Suppressor macrophage (primary cell): ENCODE measurements around the gene HAGHL.
"Not testable (repeated sequence)": the region's sequence is repeated elsewhere in the genome, so short reads cannot be mapped to it uniquely, and the experiment has no call there.

Experiments
- DNase-seq, 4 experiments: peaks; one replicate each; pipeline ENCODE4 v3.0.0-alpha.2; 2020 to 2022

The HAGHL gene

DNA sequence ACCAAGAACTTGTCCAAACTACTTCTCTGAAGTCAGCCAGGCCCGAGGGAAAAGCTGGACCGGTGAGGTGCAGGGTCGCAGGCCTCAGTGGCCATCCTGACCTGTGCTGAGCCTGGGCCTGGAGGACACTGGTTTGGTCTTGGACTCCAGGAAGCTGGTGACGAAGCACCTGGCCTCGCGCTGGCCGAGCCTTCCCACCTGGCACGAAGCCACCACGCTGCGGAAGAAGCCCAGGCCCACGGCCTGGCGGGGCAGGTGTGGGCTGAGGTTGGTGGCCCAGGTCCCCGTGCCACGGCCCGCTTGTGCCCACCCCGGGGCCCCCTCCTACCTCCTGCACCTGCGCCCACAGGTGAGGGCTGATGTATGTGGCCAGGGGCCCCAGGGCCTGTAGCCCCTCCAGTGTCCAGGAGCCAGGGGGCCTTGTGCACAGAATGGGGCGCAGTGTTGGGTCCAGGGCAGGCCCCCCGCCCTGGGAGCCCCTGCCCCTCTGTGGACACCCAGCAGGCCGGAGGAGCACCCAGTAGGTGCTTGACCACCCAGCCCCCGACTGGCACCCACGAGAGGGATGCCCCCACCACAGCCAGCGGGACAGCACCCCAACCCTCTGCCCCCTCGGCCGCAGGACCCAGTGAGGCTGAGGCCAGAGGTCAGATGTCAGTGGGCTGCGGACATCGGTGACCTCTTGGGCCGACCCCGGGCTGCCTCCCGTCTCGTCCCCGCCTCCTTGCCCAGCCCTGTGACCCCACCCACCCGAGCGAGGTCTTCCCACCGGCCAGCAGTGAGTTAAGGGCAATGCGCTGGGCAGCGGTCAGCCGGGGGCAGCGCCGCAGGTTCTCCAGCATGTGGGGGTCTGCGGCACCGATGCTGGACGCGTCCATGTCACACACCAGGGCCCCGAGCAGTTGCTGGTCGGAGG is 47.4 kb downstream of the HAGHL start:
- DNase-seq: no peak

DNA sequence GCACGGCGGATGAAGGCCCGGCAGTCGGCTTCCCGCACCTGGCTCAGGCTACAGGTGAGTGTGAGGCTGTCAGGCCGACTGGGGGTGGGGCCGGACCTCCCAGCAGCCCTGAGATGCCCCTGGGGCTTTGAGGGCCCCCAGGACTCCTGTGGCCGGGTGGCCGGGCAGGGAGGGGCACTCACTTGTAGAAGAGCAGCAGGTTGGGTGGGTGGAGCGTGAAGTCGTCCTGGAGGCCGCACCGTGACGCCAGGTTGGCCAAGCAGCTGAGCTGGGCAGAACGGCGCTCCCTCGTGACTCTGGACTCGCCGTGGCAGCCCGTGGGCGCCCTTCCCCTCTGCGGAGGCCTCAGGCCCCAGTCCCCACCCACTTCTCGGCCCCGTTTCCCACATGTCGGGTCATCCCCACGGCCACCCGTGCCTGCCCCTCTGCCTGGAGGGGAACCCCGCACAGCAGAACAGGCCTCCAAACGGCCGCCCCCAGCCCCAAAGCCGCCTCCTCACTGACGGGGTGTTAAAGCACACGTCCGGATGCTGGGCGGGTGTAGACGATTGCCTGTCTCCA is 48.4 kb downstream of the HAGHL start:
- no peak for DNase-seq

DNA sequence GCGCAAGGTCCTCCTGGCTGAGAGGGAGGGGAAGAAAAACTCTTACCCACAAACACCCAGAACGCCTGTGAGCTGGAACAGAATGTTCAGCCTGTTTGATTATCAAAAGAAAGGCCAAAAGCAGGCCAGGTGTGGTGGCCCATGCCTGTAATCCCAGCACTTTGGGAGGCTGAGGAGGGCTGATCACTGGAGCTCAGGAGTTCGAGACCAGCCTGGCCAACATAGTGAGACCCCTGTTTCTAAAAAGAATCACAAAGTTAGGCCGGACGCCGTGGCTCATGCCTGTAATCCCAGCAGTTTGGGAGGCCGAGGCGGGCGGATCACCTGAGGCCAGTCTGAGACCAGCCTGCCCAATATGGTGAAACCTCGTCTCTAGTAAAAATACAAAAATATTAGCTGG is 49.4 kb downstream of the HAGHL start:
- not testable (repeated sequence) for DNase-seq

- DNase-seq: no peak
Measured at GRCh38 chr16:776824-777223, 49.9 kb downstream of the HAGHL start.

DNA sequence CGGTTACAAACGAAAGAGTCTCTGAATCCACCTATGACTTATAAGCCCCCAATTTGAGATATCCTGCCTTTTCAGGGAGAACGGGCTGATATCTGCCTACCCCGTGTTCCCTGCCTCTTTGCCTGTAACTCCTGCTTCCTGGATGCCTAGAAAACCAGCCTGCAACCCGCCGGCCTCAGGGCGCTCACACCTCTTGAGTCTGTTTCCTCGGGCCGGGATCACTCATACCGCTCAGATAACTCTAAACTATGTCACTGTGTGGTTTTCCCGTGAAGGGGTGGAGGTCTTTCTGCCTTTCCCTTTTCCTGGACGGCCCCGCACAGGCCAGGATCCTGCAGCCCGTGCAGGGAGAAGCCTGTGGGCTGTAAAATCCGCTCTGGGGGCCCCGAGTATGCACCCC is 50.9 kb downstream of the HAGHL start:
- no peak for DNase-seq

DNA sequence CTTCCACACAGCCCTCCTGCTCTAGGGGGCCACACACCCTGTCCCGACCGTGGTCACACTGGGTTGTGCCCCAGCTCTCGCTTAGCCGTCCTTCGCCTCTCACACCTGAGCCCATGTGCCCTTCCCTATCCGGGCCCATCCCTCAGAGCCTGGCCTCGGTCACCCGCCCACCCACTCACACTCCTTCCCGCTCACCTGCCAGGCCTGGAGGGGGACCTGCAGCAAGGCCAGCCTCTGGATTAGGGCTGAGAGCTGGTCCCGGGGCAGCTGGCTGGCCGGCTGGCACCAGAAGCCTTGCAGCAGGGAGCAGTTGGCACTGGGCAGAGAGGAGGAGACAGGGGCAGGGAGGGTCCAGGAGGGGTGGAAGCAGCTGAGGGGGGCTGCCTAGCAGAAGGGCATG is 51.5 kb downstream of the HAGHL start:
- no peak for DNase-seq

DNA sequence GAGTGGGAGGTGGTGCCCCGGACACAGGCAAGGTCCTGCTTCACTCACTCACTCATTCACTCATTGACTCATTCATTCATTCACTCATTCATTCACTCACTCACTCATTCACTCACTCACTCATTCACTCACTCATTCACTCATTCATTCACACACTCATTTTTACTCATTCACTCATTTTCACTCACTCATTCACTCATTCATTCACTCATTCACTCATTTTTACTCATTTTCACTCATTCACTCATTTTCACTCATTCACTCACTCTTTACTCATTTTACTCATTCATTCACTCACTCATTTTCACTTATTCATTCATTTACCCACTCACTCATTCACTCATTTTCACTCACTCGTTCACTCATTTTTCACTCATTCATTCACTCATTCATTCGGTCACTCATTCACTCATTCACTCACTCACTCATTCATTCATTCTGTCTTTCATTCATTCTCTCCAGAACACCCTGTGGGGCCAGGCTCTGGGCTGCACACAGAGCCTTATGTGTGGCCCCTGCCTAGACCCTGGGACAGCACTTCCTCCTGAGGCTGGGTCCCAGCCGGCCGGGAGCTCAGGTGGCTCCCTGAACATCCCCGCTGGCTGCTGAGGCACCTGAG is 52.1 kb downstream of the HAGHL start:
- DNase-seq: no peak
